A549 (cell line): ENCODE results near the gene ST6GALNAC2. TPM values are rescaled to one million over a fixed set of nuclear protein-coding genes. Genes with fewer than 3 reads are reported as not detected.
A peak's percentile ranks its signal among the peaks of the same experiment; 100 is the strongest.

Source experiments
- ATAC-seq, 2 experiments: fragments of 200-7000 bp in 1 of 2; fragments of >200 bp in 1 of 2; cut with Nextera tagmentation in 1 of 2; cut with Tn5 transposase in 1 of 2; 3 replicates each; pipeline versions ENCODE4 v1.8.0 to v1.9.1; 2018 to 2020; ENCODE audit warnings: mild to moderate bottlenecking in 1 of 2, moderate library complexity in 1 of 2
- CTCF ChIA-PET: fragments of 300-600 bp; sonication (Branson Sonifier 250); formaldehyde crosslinking; extraction: SDS; loops from one replicate; lab custom pipeline; 2021; ENCODE audit warnings: antibody characterized with exemption, inconsistent platforms; lab: Yijun Ruan, JAX
- POLR2A ChIA-PET: fragments of 350-600 bp; formaldehyde crosslinking; extraction: SDS; loops from one replicate; lab custom pipeline; 2021; ENCODE audit warnings: antibody characterized with exemption, inconsistent platforms; lab: Yijun Ruan, JAX
- DNase-seq, 2 experiments: peaks; one replicate each; pipeline versions ENCODE4 v3.0.0 to v3.0.0-alpha.2; 2011 to 2016; ENCODE audit warnings: low read depth in 1 of 2, low spot score in 1 of 2
- FAIRE-seq: peaks from 2 replicates; lab custom pipeline; 2011; peaks lifted over from hg19 to GRCh38; lab: Jason Lieb, UNC
- H3K27ac ChIP-seq, 2 experiments: fragments of >200 bp; sonication (Bioruptor Twin); formaldehyde crosslinking; 3 replicates each; pipeline ENCODE4 v1.5.1; 2016 to 2017
- H3K4me1 ChIP-seq: fragments of >200 bp; sonication (Bioruptor Twin); formaldehyde crosslinking; 3 replicates; pipeline ENCODE4 v1.6.1; 2016
- H3K4me2 ChIP-seq: fragments of >200 bp; sonication (Bioruptor Twin); formaldehyde crosslinking; 3 replicates; pipeline ENCODE4 v1.6.1; 2016
- H3K4me3 ChIP-seq: fragments of >200 bp; sonication (Bioruptor Twin); formaldehyde crosslinking; 3 replicates; pipeline ENCODE4 v1.5.1; 2016
- H3K9me3 ChIP-seq: fragments of >200 bp; sonication (Bioruptor Twin); formaldehyde crosslinking; 3 replicates; pipeline ENCODE4 v1.6.1; 2016
- BCL3 ChIP-seq: fragments of >200 bp; sonication (Bioruptor Twin); formaldehyde crosslinking; IDR thresholded peaks from 3 replicates; pipeline ENCODE4 v1.6.1; 2016
- CHD2 ChIP-seq: fragments of 150-350 bp; IDR thresholded peaks from 2 replicates; pipeline ENCODE4 v1.6.1; 2014; ENCODE audit warnings: low read length; ENCODE audit not compliant: partially characterized antibody
- CTCF ChIP-seq: fragments of >200 bp; sonication (Bioruptor Twin); formaldehyde crosslinking; IDR thresholded peaks from 3 replicates; pipeline ENCODE4 v1.5.1; 2016
- E2F6 ChIP-seq: IDR thresholded peaks from 2 replicates; pipeline ENCODE4 v1.6.1; 2012; ENCODE audit warnings: low read depth, borderline replicate concordance
- ELK1 ChIP-seq: fragments of 150-350 bp; IDR thresholded peaks from 2 replicates; pipeline ENCODE4 v1.6.1; 2014; ENCODE audit warnings: low read depth, mild to moderate bottlenecking, low read length
- EP300 ChIP-seq, 2 experiments: fragments of >200 bp; sonication (Bioruptor Twin); formaldehyde crosslinking; IDR thresholded peaks; 2 replicates in 1 of 2; 3 replicates in 1 of 2; pipeline ENCODE4 v1.6.1; 2016 to 2017
- FOXS1 ChIP-seq: fragments of 250-450 bp; sonication (Bioruptor Pico); IDR thresholded peaks from 2 replicates; pipeline ENCODE4 v1.5.0; 2020; ENCODE audit warnings: mild to moderate bottlenecking, moderate library complexity
- GATA3 ChIP-seq: IDR thresholded peaks from 2 replicates; pipeline ENCODE4 v1.6.1; 2012; ENCODE audit warnings: borderline replicate concordance
- HMGXB4 ChIP-seq: fragments of 250-450 bp; sonication (Bioruptor Pico); IDR thresholded peaks from 2 replicates; pipeline ENCODE4 v1.5.0; 2021; ENCODE audit warnings: mild to moderate bottlenecking, moderate library complexity, borderline replicate concordance
- KDM1A ChIP-seq: fragments of 200-600 bp; sonication (generic); IDR thresholded peaks from 2 replicates; pipeline ENCODE4 v1.6.1; 2016; ENCODE audit warnings: low read depth, mild to moderate bottlenecking
- KDM5A ChIP-seq: fragments of 200-600 bp; sonication (generic); IDR thresholded peaks from 2 replicates; pipeline ENCODE4 v1.6.1; 2016; ENCODE audit warnings: antibody characterized with exemption, mild to moderate bottlenecking
- MYC ChIP-seq: IDR thresholded peaks from 2 replicates; pipeline ENCODE4 v1.6.1; 2012; ENCODE audit warnings: mild to moderate bottlenecking, inconsistent platforms, low read length, improper control_type of control experiment, borderline replicate concordance
- NFE2L2 ChIP-seq: fragments of 150-350 bp; conservative IDR thresholded peaks from 2 replicates; pipeline ENCODE4 v1.6.1; 2014; ENCODE audit warnings: low read length
- NR3C1 ChIP-seq: fragments of >200 bp; sonication (Bioruptor Twin); formaldehyde crosslinking; IDR thresholded peaks from 3 replicates; pipeline ENCODE4 v1.6.1; 2017
- PBX3 ChIP-seq: IDR thresholded peaks from 2 replicates; pipeline ENCODE4 v1.6.1; 2012
- PHF8 ChIP-seq: fragments of 200-600 bp; sonication (generic); IDR thresholded peaks from 2 replicates; pipeline ENCODE4 v1.6.1; 2016; ENCODE audit warnings: low read depth, mild to moderate bottlenecking, antibody characterized with exemption, moderate library complexity, borderline replicate concordance
- RAD21 ChIP-seq, 2 experiments: fragments of >200 bp in 1 of 2; sonication (Bioruptor Twin) in 1 of 2; formaldehyde crosslinking in 1 of 2; IDR thresholded peaks in 1 of 2; conservative IDR thresholded peaks in 1 of 2; 2 replicates in 1 of 2; 3 replicates in 1 of 2; pipeline ENCODE4 v1.6.1; 2012 to 2018; ENCODE audit warnings: inconsistent platforms in 1 of 2
- SMC3 ChIP-seq: fragments of >200 bp; sonication (Bioruptor Twin); formaldehyde crosslinking; IDR thresholded peaks from 3 replicates; pipeline ENCODE4 v1.6.1; 2018; ENCODE audit warnings: inconsistent platforms
- TP53 ChIP-seq: fragments of 250-450 bp; sonication (Bioruptor Pico); IDR thresholded peaks from 2 replicates; pipeline ENCODE4 v1.5.0; 2021; ENCODE audit warnings: mild to moderate bottlenecking, moderate library complexity
- ZC3H11A ChIP-seq: fragments of 450-650 bp; IDR thresholded peaks from 2 replicates; pipeline ENCODE4 v1.6.1; 2014; ENCODE audit warnings: antibody characterized with exemption, mild to moderate bottlenecking
- WGBS: methylation state at CpG from one replicate; pipeline ENCODE4 v1.1.6; 2017; ENCODE audit errors: missing lambda C conversion rate; 5-methylcytosine and 5-hydroxymethylcytosine counted together
- polyA plus RNA-seq, 4 experiments: library from polyadenylated mRNA; depleted of rRNA in 3 of 4; stranded (reverse); fragments of >200 nt; fragmentation: RNase III in 1 of 4; extraction: RNeasy Plus Mini Kit Qiagen cat#74134 plus additional on column Dnase treatment in 1 of 4; gene quantifications; 2 replicates in 3 of 4; 3 replicates in 1 of 4; pipeline ENCODE4 v1.2.3, GENCODE V29; 2011 to 2017

ST6GALNAC2 gene
- polyA plus RNA-seq, 2 of the 4 experiments (the other 2 are of a cell fraction): 0.41 to 0.74 TPM

- Histone ChIP-seq H3K4me1 (peaks cover 40% of the 10 kb centered on the region), H3K4me3 (peak overlapping the region; percentile 87), H3K4me2 (peak overlapping the region; percentile 95)
- ChIA-PET POLR2A (interaction anchor here (1.4 to 2.5 kb wide), 6 partner anchors 9 to 113 kb away, joined by 7 to 21 read pairs (median 14); partner anchors contain the start of genes CYGB, PRCD and ST6GALNAC2), CTCF (interaction anchor here (0.6 to 15.7 kb wide), 39 partner anchors 9 to 691 kb away, joined by 3 to 185 read pairs (median 6); partner anchors contain the start of genes AANAT, MXRA7, PRCD and ST6GALNAC2)
- peak; percentile 30 to 58; a peak in 3 of 6 replicates for ATAC-seq
- TF ChIP-seq FOXS1 (CRISPR knock-in tag) (no peak), KDM5A (peak; percentile 90), PHF8 (no peak), SMC3 (peak; percentile 71), RAD21 (conservative IDR thresholded peaks at IDR 0.05 in 1 of 2, IDR thresholded peaks at IDR 0.05 in 1 of 2) (peak; percentile 62 to 63; a peak in 4 of 5 replicates), NFE2L2 (no peak), TP53 (peak; percentile 62; the same call in 1 of the 2 replicates), CTCF (peak; percentile 86), PBX3 (no peak), KDM1A (no peak), BCL3 (no peak; the same call in 2 of the 3 replicates)
- TF ChIP-seq, all 56 proteins: peak for 5
- no peak for FAIRE-seq
- Histone ChIP-seq H3K9me3 (no peaks in the 10 kb centered on the region), H3K27ac (peak overlapping the region; percentile 90 to 96)
- 2% methylated on average over 14 of the region's 14 CpGs for whole genome bisulfite sequencing
- peak in 1 of 2 experiments; percentile 38 for DNase-seq
These were observed 27.2 kb downstream of the ST6GALNAC2 start for GRCh38 chr17:76558198-76559095.

GRCh38 chr17:76557368-76558197 lies 28.1 kb downstream of the ST6GALNAC2 start:
- peak; percentile 96 for ATAC-seq
- POLR2A ChIA-PET: interaction anchor here (0.6 to 2.5 kb wide), 19 partner anchors 10 to 181 kb away, joined by 3 to 21 read pairs (median 4); partner anchors contain the start of genes CYGB, JMJD6, METTL23 and MFSD11
- Histone ChIP-seq H3K4me3 (peak overlapping the region; percentile 87), H3K4me1 (peaks cover 39% of the 10 kb centered on the region), H3K9me3 (no peaks in the 10 kb centered on the region), H3K27ac (peak overlapping the region; percentile 90 to 96), H3K4me2 (peak overlapping the region; percentile 95)
- peak; percentile 84 to 99 for DNase-seq
- under 1% methylated on average over 54 of the region's 55 CpGs for WGBS
- peak; percentile 13 for FAIRE-seq
- CTCF ChIA-PET: interaction anchor here (0.6 to 15.7 kb wide), 45 partner anchors 8 to 692 kb away, joined by 3 to 185 read pairs (median 4); partner anchors contain the start of genes AANAT, MXRA7, PRCD and ST6GALNAC2
- TF ChIP-seq ZC3H11A: no peak
- TF ChIP-seq GATA3: peak; percentile 95
- TF ChIP-seq NR3C1: no peak
- TF ChIP-seq CTCF: peak; percentile 54
- no peak for TF ChIP-seq ELK1
- TF ChIP-seq PHF8: peak; percentile 91; the same call in 1 of the 2 replicates
- TF ChIP-seq CHD2: peak; percentile 100
- TF ChIP-seq EP300 (IDR thresholded peaks at IDR 0.05): no peak
- 0 out of 2 replicates have a peak, but pooled peaks have one; percentile 34 for TF ChIP-seq HMGXB4 (CRISPR knock-in tag)
- TF ChIP-seq E2F6: peak; percentile 73; the same call in 1 of the 2 replicates
- TF ChIP-seq KDM5A: peak; percentile 65
- TF ChIP-seq RAD21 (conservative IDR thresholded peaks at IDR 0.05 in 1 of 2, IDR thresholded peaks at IDR 0.05 in 1 of 2): no peak; a peak in 1 of 5 replicates
- peak; percentile 99 for TF ChIP-seq MYC
